SHP77 (cell line): Measurements from ENCODE around the gene TSPO.

Experiments
- DNase-seq, 2 experiments: peaks; one replicate each; lab custom pipeline; 2025; lab: John Stamatoyannopoulos, UW

The TSPO gene

GRCh38 chr22:43179146-43179910 lies 28.0 kb downstream of the TSPO start:
- DNase-seq, result no peak

GRCh38 chr22:43179911-43180195 lies 28.5 kb downstream of the TSPO start:
- no peak for DNase-seq

- DNase-seq, result no peak
Measured at GRCh38 chr22:43180670-43181069, 29.3 kb downstream of the TSPO start.

- DNase-seq, result no peak
Measured at GRCh38 chr22:43181321-43182076, 30.1 kb downstream of the TSPO start.

GRCh38 chr22:43182118-43182517 lies 30.8 kb downstream of the TSPO start:
- no peak for DNase-seq

- no peak for DNase-seq
Measured at GRCh38 chr22:43182726-43183125, 31.4 kb downstream of the TSPO start.

GRCh38 chr22:43183496-43184277 lies 32.3 kb downstream of the TSPO start:
- DNase-seq, result no peak

- peak in 1 of 2 experiments; percentile 41 for DNase-seq
Measured at GRCh38 chr22:43185860-43186261, 34.5 kb downstream of the TSPO start.

- peak in 1 of 2 experiments; percentile 29 for DNase-seq
Measured at GRCh38 chr22:43186272-43187170, 35.2 kb downstream of the TSPO start, which contains the start of gene TTLL12. TSS of gene TTLL12 (minus strand) at chr22:43187134. CDS start at chr22:43187069, 65 bp downstream.

- DNase-seq, result peak; percentile 93 to 96
Measured at GRCh38 chr22:43187171-43188099, 36.1 kb downstream of the TSPO start.

GRCh38 chr22:43188829-43189545 lies 37.6 kb downstream of the TSPO start:
- DNase-seq, result no peak

- no peak for DNase-seq
Measured at GRCh38 chr22:43191831-43192230, 40.5 kb downstream of the TSPO start.

- peak in 1 of 2 experiments; percentile 29 for DNase-seq
Measured at GRCh38 chr22:43197271-43197941, 46.0 kb downstream of the TSPO start.

- no peak for DNase-seq
Measured at GRCh38 chr22:43198126-43198525, 46.8 kb downstream of the TSPO start.

- DNase-seq, result no peak
Measured at GRCh38 chr22:43198936-43199335, 47.6 kb downstream of the TSPO start.

GRCh38 chr22:43199541-43199940 lies 48.2 kb downstream of the TSPO start:
- no peak for DNase-seq

- no peak for DNase-seq
Measured at GRCh38 chr22:43200031-43200430, 48.7 kb downstream of the TSPO start.

- DNase-seq, result no peak
Measured at GRCh38 chr22:43200555-43200954, 49.2 kb downstream of the TSPO start.
